HepG2 (cell line): ENCODE measurements around the gene DDX28. TPM values are rescaled to one million over a fixed set of nuclear protein-coding genes. Genes with fewer than 3 reads are reported as not detected.

Source experiments
- ATF5 ChIP-seq: sonication (generic); formaldehyde crosslinking; IDR thresholded peaks from 2 replicates; pipeline ENCODE4 v1.4.0; 2020; ENCODE audit warnings: mild to moderate bottlenecking, low read depth, missing genetic modification reagents
- CC2D1A ChIP-seq: sonication (generic); formaldehyde crosslinking; IDR thresholded peaks from 2 replicates; pipeline ENCODE4 v1.8.1; 2023; ENCODE audit warnings: mild to moderate bottlenecking, missing genetic modification reagents
- CHD2 ChIP-seq: IDR thresholded peaks from 2 replicates; pipeline ENCODE4 v1.6.1; 2011; ENCODE audit warnings: low read depth, low read length, improper control_type of control experiment
- ELF3 ChIP-seq: IDR thresholded peaks from 2 replicates; pipeline ENCODE4 v1.6.1; 2016; ENCODE audit warnings: missing genetic modification reagents, missing compliant biosample characterization
- ETV5 ChIP-seq: IDR thresholded peaks from 2 replicates; pipeline ENCODE4 v1.6.1; 2018; ENCODE audit warnings: missing biosample characterization, missing genetic modification reagents, inconsistent platforms, borderline replicate concordance
- GATA4 ChIP-seq: sonication (generic); IDR thresholded peaks from 2 replicates; pipeline ENCODE4 v1.6.1; 2016; ENCODE audit warnings: antibody characterized with exemption, low read depth, borderline replicate concordance
- HNRNPK ChIP-seq: fragments of 200-400 bp; formaldehyde crosslinking; IDR thresholded peaks from 2 replicates; pipeline ENCODE4 v1.6.1; 2018; ENCODE audit warnings: low read length, low read depth, moderate library complexity, mild to moderate bottlenecking; ENCODE audit not compliant: poor library complexity, severe bottlenecking
- JUND ChIP-seq: sonication (generic); formaldehyde crosslinking; IDR thresholded peaks from 2 replicates; pipeline ENCODE4 v1.8.0; 2022; ENCODE audit warnings: mild to moderate bottlenecking, missing genetic modification reagents
- MIXL1 ChIP-seq: IDR thresholded peaks from 2 replicates; pipeline ENCODE4 v1.6.1; 2016
- MTERF4 ChIP-seq: sonication (generic); formaldehyde crosslinking; IDR thresholded peaks from 2 replicates; pipeline ENCODE4 v1.8.0; 2023; ENCODE audit warnings: mild to moderate bottlenecking, missing genetic modification reagents
- MZF1 ChIP-seq: sonication (generic); formaldehyde crosslinking; IDR thresholded peaks from 2 replicates; pipeline ENCODE4 v1.8.1; 2023; ENCODE audit warnings: mild to moderate bottlenecking, missing genetic modification reagents, borderline replicate concordance
- NR2F2 ChIP-seq: IDR thresholded peaks from 2 replicates; pipeline ENCODE4 v1.6.1; 2012; ENCODE audit warnings: low read depth, inconsistent platforms, borderline replicate concordance
- RAD51 ChIP-seq: fragments of 450-650 bp; IDR thresholded peaks from 2 replicates; pipeline ENCODE4 v1.6.1; 2016; ENCODE audit warnings: borderline replicate concordance
- REST ChIP-seq, 2 experiments: IDR thresholded peaks; 2 replicates each; pipeline ENCODE4 v1.6.1; 2011 to 2012; ENCODE audit warnings: low read length in 2 of 2, borderline replicate concordance in 1 of 2, low read depth in 1 of 2, mild to moderate bottlenecking in 1 of 2, moderate library complexity in 1 of 2
- RFXAP ChIP-seq: sonication (generic); formaldehyde crosslinking; IDR thresholded peaks from 2 replicates; pipeline ENCODE4 v1.4.0; 2020; ENCODE audit warnings: missing genetic modification reagents, borderline replicate concordance
- RXRA ChIP-seq: sonication (generic); formaldehyde crosslinking; IDR thresholded peaks from 2 replicates; pipeline ENCODE4 v1.5.1; 2020; ENCODE audit warnings: missing genetic modification reagents
- TEAD3 ChIP-seq: optimal IDR thresholded peaks from 2 replicates; pipeline ENCODE3; 2016; ENCODE audit warnings: borderline replicate concordance
- ZNF121 ChIP-seq: sonication (generic); formaldehyde crosslinking; IDR thresholded peaks from 2 replicates; pipeline ENCODE4 v1.5.0; 2020; ENCODE audit warnings: mild to moderate bottlenecking, missing genetic modification reagents
- ZNF296 ChIP-seq: sonication (generic); formaldehyde crosslinking; conservative IDR thresholded peaks from 2 replicates; pipeline ENCODE4 v1.5.0; 2020; ENCODE audit warnings: mild to moderate bottlenecking, missing genetic modification reagents
- ZNF432 ChIP-seq: sonication (generic); formaldehyde crosslinking; IDR thresholded peaks from 2 replicates; pipeline ENCODE4 v1.5.0; 2020; ENCODE audit warnings: missing genetic modification reagents, mild to moderate bottlenecking, borderline replicate concordance
- ZNF678 ChIP-seq: sonication (generic); formaldehyde crosslinking; IDR thresholded peaks from 2 replicates; pipeline ENCODE4 v1.4.0; 2020; ENCODE audit warnings: mild to moderate bottlenecking, missing genetic modification reagents
- ZNF768 ChIP-seq: sonication (generic); formaldehyde crosslinking; IDR thresholded peaks from 2 replicates; pipeline ENCODE4 v1.4.0; 2020; ENCODE audit warnings: missing genetic modification reagents
- ZNF83 ChIP-seq: sonication (generic); formaldehyde crosslinking; IDR thresholded peaks from 2 replicates; pipeline ENCODE4 v1.4.0; 2020; ENCODE audit warnings: missing genetic modification reagents, mild to moderate bottlenecking, borderline replicate concordance
- polyA plus RNA-seq, 8 experiments: library from polyadenylated mRNA; depleted of rRNA in 3 of 8; stranded (reverse) in 7 of 8; unstranded in 1 of 8; fragments of >200 nt; fragmentation: Illumina TruSeq in 4 of 8; extraction: Trizol in 4 of 8; gene quantifications; 2 replicates each; pipeline versions ENCODE4 v1.2.1 to v1.2.3, GENCODE V29; 2011 to 2016; ENCODE audit warnings: low read depth in 4 of 8, missing spikeins in 1 of 8, mixed read lengths in 1 of 8; ENCODE audit not compliant: insufficient read depth in 1 of 8
- total RNA-seq, 5 experiments: library from RNA; depleted of rRNA; stranded (reverse); fragments of >200 nt; fragmentation: Illumina TruSeq; extraction: Trizol; gene quantifications; 2 replicates each; pipeline ENCODE4 v1.2.3, GENCODE V29; 2016; ENCODE audit warnings: low read depth in 1 of 5

Gene DDX28
- total and polyA plus RNA-seq, 2 of the 13 experiments (the other 11 are each of a cell fraction or from before 2014, with no cell fraction given): 14.1 to 16.4 TPM

- TF ChIP-seq JUND (CRISPR knock-in tag) (peak; percentile 85), MZF1 (CRISPR knock-in tag) (no peak), REST (IDR thresholded peaks at IDR 0.05; ENCODE audit: borderline replicate concordance in 1 of 2, low read depth in 1 of 2, low read length in 2 of 2) (peak in 1 of 2 experiments; percentile 79; a peak in 1 of 4 replicates), CC2D1A (CRISPR knock-in tag) (no peak), RFXAP (CRISPR knock-in tag) (peak; percentile 59), RXRA (CRISPR knock-in tag) (peak; percentile 89), ETV5 (CRISPR knock-in tag) (peak; percentile 60), ZNF432 (CRISPR knock-in tag) (no peak; the same call in 1 of the 2 replicates), TEAD3 (CRISPR knock-in tag) (peak; percentile 80), MTERF4 (peak; percentile 86; the same call in 1 of the 2 replicates), ZNF83 (CRISPR knock-in tag) (peak; percentile 89; the same call in 1 of the 2 replicates), ATF5 (no peak), ZNF678 (peak; percentile 67; the same call in 1 of the 2 replicates), NR2F2 (peak; percentile 70; the same call in 1 of the 2 replicates), MIXL1 (0 out of 2 replicates have a peak, but pooled peaks have one; percentile 70), HNRNPK (no peak), ZNF296 (CRISPR knock-in tag) (peak; percentile 12; the same call in 1 of the 2 replicates), RAD51 (no peak), ELF3 (CRISPR knock-in tag) (peak; percentile 74), ZNF768 (peak; percentile 70; the same call in 1 of the 2 replicates), GATA4 (peak; percentile 72; the same call in 1 of the 2 replicates), ZNF121 (CRISPR knock-in tag) (0 out of 2 replicates have a peak, but pooled peaks have one; percentile 54), CHD2 (0 out of 2 replicates have a peak, but pooled peaks have one; percentile 10)
Measured at GRCh38 chr16:68022728-68023537, at the start of gene DDX28, which contains the start of gene DUS2 (continued).
